GM10847 (cell line): Measurements from ENCODE around the gene IL10RB.

Experiments
- POLR2A ChIP-seq: IDR thresholded peaks from 2 replicates; pipeline ENCODE4 v1.6.1; 2011; ENCODE audit not compliant: insufficient read length; ENCODE audit errors: extremely low read depth

IL10RB gene

GRCh38 chr21:33325222-33326067 is 59.3 kb downstream of the IL10RB start:
- TF ChIP-seq POLR2A: no peak

- TF ChIP-seq POLR2A: no peak
These were observed 61.2 kb downstream of the IL10RB start for GRCh38 chr21:33327326-33327725.

- TF ChIP-seq POLR2A: no peak
These were observed 61.7 kb downstream of the IL10RB start for GRCh38 chr21:33327792-33328433.

- no peak for TF ChIP-seq POLR2A
These were observed 64.6 kb downstream of the IL10RB start for GRCh38 chr21:33330726-33331125.

- TF ChIP-seq POLR2A: no peak
These were observed 66.0 kb downstream of the IL10RB start for GRCh38 chr21:33332143-33332542.

- TF ChIP-seq POLR2A: no peak
These were observed 68.0 kb downstream of the IL10RB start for GRCh38 chr21:33334191-33334590.

- TF ChIP-seq POLR2A: no peak
These were observed 68.7 kb downstream of the IL10RB start for GRCh38 chr21:33334824-33335223.

GRCh38 chr21:33339135-33339534 is 73.0 kb downstream of the IL10RB start:
- no peak for TF ChIP-seq POLR2A

GRCh38 chr21:33339918-33340317 is 73.8 kb downstream of the IL10RB start:
- no peak for TF ChIP-seq POLR2A

GRCh38 chr21:33345751-33346238 is 79.6 kb downstream of the IL10RB start:
- no peak for TF ChIP-seq POLR2A
